Loucy (cell line): ENCODE results near the gene FRMD4A.

Experiments
- H2AFZ ChIP-seq: fragments of 200-600 bp; sonication (generic); 2 replicates; pipeline ENCODE4 v1.6.0; 2016; ENCODE audit warnings: antibody characterized with exemption, mild to moderate bottlenecking, low read length, moderate library complexity
- H3F3A ChIP-seq: fragments of 200-600 bp; 2 replicates; pipeline ENCODE4 v1.6.0; 2016; ENCODE audit warnings: antibody characterized with exemption, low read depth, mild to moderate bottlenecking
- H3K27me3 ChIP-seq: fragments of 200-600 bp; sonication (generic); 2 replicates; pipeline ENCODE4 v1.6.1; 2014; ENCODE audit warnings: low read length, mild to moderate bottlenecking; ENCODE audit not compliant: insufficient read depth, poor library complexity, severe bottlenecking
- H3K36me3 ChIP-seq: fragments of 200-600 bp; sonication (generic); 2 replicates; pipeline ENCODE4 v1.6.1; 2016; ENCODE audit warnings: low read length; ENCODE audit not compliant: insufficient read depth
- H3K4me1 ChIP-seq: fragments of 200-600 bp; sonication (generic); 2 replicates; pipeline ENCODE4 v1.5.1; 2014; ENCODE audit warnings: low read length, mild to moderate bottlenecking; ENCODE audit not compliant: insufficient read depth, poor library complexity, severe bottlenecking
- H3K4me2 ChIP-seq: fragments of 200-600 bp; sonication (generic); 2 replicates; pipeline ENCODE4 v1.6.0; 2014; ENCODE audit warnings: antibody characterized with exemption, low read length, low read depth, mild to moderate bottlenecking; ENCODE audit not compliant: poor library complexity, severe bottlenecking
- H3K4me3 ChIP-seq: fragments of 200-600 bp; sonication (generic); 2 replicates; pipeline ENCODE4 v1.5.1; 2014; ENCODE audit warnings: low read length, mild to moderate bottlenecking, mixed read lengths; ENCODE audit not compliant: poor library complexity, severe bottlenecking
- H3K79me2 ChIP-seq: fragments of 200-600 bp; sonication (generic); 2 replicates; pipeline ENCODE4 v1.6.1; 2014; ENCODE audit warnings: low read length; ENCODE audit not compliant: insufficient read depth
- H3K9ac ChIP-seq: fragments of 200-600 bp; sonication (generic); 2 replicates; pipeline ENCODE4 v1.6.0; 2014; ENCODE audit warnings: mild to moderate bottlenecking, low read depth, low read length, moderate library complexity; ENCODE audit not compliant: poor library complexity, severe bottlenecking
- H3K9me2 ChIP-seq: fragments of 200-600 bp; sonication (generic); replicated peaks from 2 replicates; pipeline ENCODE4 v1.6.1; 2016; ENCODE audit warnings: low read depth, low read length, mixed read lengths
- H3K9me3 ChIP-seq: fragments of 200-600 bp; sonication (generic); 2 replicates; pipeline ENCODE4 v1.6.1; 2014; ENCODE audit warnings: mild to moderate bottlenecking, antibody characterized with exemption, low read length, low read depth; ENCODE audit not compliant: insufficient read depth
- H4K20me1 ChIP-seq: fragments of 200-600 bp; sonication (generic); 2 replicates; pipeline ENCODE4 v1.6.0; 2014; ENCODE audit warnings: antibody characterized with exemption, low read length, mild to moderate bottlenecking; ENCODE audit not compliant: insufficient read depth, poor library complexity, severe bottlenecking
- EZH2phosphoT487 ChIP-seq: fragments of 200-600 bp; IDR thresholded peaks from 2 replicates; pipeline ENCODE4 v1.6.1; 2018; ENCODE audit warnings: antibody characterized with exemption, mild to moderate bottlenecking, moderate library complexity, borderline replicate concordance
- TF ChIP-seq, protein P1 (sequence below): fragments of 200-600 bp; sonication (generic); conservative IDR thresholded peaks from 2 replicates; pipeline ENCODE4 v1.5.1; 2014; ENCODE audit warnings: mild to moderate bottlenecking, antibody characterized with exemption, low read length

Gene FRMD4A

DNA sequence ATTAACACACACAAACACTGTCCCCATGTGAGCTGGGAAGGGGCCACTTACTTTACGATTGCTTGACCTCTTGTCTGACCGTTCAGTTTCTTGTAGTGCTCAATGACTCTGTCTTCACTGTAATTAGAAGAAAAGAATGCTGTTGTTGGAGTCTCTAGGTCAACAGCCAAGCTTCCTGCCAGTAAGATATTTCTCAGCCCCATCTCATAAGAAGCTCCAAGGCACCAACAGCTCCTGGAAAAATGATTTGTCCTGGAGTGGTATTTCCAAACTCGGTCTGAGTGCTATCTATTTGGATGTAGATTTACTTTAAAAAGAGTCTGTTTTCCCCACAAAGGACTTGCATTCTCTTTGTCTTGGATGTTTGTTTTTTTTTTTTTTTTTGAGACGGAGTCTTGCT, 590.3 kb downstream of the FRMD4A start:
- peaks cover 11% of the 10 kb centered on the region for H3K4me1 ChIP-seq
- no peaks in the 10 kb centered on the region for H3K9me2 ChIP-seq
- no peaks in the 10 kb centered on the region for H3K9me3 ChIP-seq
- no peaks in the 10 kb centered on the region for H4K20me1 ChIP-seq
- no peaks in the 10 kb centered on the region for H3K79me2 ChIP-seq
- TF ChIP-seq, protein P1, sequence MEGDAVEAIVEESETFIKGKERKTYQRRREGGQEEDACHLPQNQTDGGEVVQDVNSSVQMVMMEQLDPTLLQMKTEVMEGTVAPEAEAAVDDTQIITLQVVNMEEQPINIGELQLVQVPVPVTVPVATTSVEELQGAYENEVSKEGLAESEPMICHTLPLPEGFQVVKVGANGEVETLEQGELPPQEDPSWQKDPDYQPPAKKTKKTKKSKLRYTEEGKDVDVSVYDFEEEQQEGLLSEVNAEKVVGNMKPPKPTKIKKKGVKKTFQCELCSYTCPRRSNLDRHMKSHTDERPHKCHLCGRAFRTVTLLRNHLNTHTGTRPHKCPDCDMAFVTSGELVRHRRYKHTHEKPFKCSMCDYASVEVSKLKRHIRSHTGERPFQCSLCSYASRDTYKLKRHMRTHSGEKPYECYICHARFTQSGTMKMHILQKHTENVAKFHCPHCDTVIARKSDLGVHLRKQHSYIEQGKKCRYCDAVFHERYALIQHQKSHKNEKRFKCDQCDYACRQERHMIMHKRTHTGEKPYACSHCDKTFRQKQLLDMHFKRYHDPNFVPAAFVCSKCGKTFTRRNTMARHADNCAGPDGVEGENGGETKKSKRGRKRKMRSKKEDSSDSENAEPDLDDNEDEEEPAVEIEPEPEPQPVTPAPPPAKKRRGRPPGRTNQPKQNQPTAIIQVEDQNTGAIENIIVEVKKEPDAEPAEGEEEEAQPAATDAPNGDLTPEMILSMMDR, result no peak
- TF ChIP-seq EZH2phosphoT487, result no peak
- no peaks in the 10 kb centered on the region for H3K36me3 ChIP-seq
- no peaks in the 10 kb centered on the region for H3K27me3 ChIP-seq
- no peak overlapping the region for H3K4me2 ChIP-seq
- H3K4me3 ChIP-seq, result no peak overlapping the region
- H3K9ac ChIP-seq, result no peak overlapping the region
- H2AFZ ChIP-seq, result no peak overlapping the region
- no peaks in the 10 kb centered on the region for H3F3A ChIP-seq

DNA sequence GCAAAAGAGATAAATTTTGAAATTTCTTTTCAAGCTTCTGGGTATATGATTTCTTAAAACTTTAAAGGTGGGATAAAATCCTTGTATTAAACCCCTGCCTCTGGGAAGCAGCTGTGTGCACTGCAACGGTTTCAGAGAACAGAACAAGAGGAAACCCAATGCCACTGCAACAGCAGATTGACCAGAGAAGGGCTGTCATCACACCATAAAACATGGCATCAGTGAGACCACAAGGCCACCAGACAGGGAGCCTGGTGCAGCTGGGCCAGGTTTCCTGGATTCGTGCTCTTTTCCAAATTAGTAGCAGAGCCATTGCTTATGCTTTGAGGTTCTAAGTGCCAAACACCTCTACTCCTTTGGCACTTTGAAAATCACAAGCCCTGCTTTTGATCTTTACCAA, 591.5 kb downstream of the FRMD4A start:
- Histone ChIP-seq H3K27me3 (no peaks in the 10 kb centered on the region), H2AFZ (no peak overlapping the region), H3K4me2 (no peak overlapping the region), H3K9me2 (no peaks in the 10 kb centered on the region), H3F3A (no peaks in the 10 kb centered on the region), H4K20me1 (no peaks in the 10 kb centered on the region), H3K4me1 (peaks cover 11% of the 10 kb centered on the region), H3K9ac (no peak overlapping the region), H3K4me3 (no peak overlapping the region), H3K36me3 (no peaks in the 10 kb centered on the region), H3K9me3 (no peaks in the 10 kb centered on the region), H3K79me2 (no peaks in the 10 kb centered on the region)
- TF ChIP-seq EZH2phosphoT487, result no peak
- TF ChIP-seq, protein P1, result no peak

DNA sequence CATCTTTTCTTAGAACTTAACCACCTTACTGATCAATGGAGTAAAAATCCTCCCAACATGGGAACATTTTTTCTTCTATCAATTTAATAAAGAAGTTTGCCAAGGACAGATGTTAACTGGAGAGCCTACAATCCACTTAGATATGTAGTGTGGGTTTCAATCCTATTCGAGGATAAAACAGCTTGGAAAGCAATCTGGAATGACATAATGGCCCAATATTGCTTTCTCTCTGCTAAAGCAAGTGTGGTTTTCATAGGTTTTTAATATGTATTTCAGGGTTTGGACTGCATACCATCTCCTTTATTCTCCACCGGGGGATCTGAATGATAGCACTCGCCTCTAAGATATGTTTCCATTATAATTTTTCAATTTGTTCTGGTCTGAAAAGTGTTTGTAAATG, 594.2 kb downstream of the FRMD4A start:
- Histone ChIP-seq H3K27me3 (no peaks in the 10 kb centered on the region), H3K79me2 (no peaks in the 10 kb centered on the region), H4K20me1 (no peaks in the 10 kb centered on the region), H3K9ac (no peak overlapping the region), H2AFZ (no peak overlapping the region), H3K4me3 (no peak overlapping the region), H3K9me2 (no peaks in the 10 kb centered on the region), H3K4me2 (no peak overlapping the region), H3K9me3 (no peaks in the 10 kb centered on the region), H3K36me3 (no peaks in the 10 kb centered on the region), H3F3A (no peaks in the 10 kb centered on the region), H3K4me1 (peaks cover 3% of the 10 kb centered on the region)
- TF ChIP-seq, protein P1, result no peak
- TF ChIP-seq EZH2phosphoT487, result no peak
